Thyroid gland (tissue), 4 donors: Measurements from ENCODE around the gene AGAP2.

Source experiments
- CTCF ChIP-seq, 6 experiments: fragments of 200-600 bp in 3 of 6; fragments of 450-650 bp in 3 of 6; sonication (generic) in 3 of 6; IDR thresholded peaks; one replicate each; pipeline ENCODE4 v1.5.1; 2016 to 2019; ENCODE audit warnings: antibody characterized with exemption in 6 of 6, mild to moderate bottlenecking in 2 of 6, inconsistent platforms in 1 of 6, moderate library complexity in 1 of 6
- POLR2A ChIP-seq, 2 donors: fragments of 450-650 bp; IDR thresholded peaks; one replicate each; pipeline ENCODE4 v1.6.1; 2017; ENCODE audit warnings: antibody characterized with exemption in 2 of 2, mild to moderate bottlenecking in 2 of 2, moderate library complexity in 1 of 2

GRCh38 chr12:57777911-57778310 lies 39.4 kb upstream of the AGAP2 start:
- TF ChIP-seq POLR2A (IDR thresholded peaks at IDR 0.05) (no peak), CTCF (IDR thresholded peaks at IDR 0.05) (no peak)
